ENCODE results near the gene THPO.
A peak's percentile ranks its signal among the peaks of the same experiment; 100 is the strongest.

The THPO gene

DNA sequence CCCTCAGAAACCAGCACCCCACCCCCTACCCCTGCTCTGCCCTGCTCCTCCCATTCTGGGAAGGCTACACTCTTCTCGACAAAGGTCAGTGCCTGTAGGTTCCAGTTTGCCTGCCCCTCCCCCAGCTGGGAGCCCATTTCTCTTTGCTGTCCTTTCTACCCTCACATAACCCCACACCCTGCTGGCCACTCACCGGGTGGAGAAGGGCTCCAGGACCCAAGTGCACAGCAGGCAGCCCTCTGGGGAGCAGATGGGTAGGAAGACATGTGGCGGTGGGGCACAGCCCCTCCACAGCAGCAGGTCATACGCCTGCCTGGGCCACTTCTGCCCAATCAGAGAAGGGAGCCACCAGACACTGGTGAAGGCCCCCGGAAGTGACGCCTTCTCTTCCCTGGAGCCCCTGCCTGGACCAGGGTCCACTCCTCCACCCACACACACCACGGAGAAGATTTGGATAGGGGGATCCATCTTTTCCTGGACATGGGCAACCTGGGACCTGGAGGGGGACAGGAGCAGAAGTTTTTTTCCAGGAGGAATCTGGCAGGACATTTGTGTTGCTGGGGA is at the start of gene THPO:
THPO (minus strand) TSS at position 326 of the 564 bp plus-strand sequence. CDS start 1,948 bp downstream, outside the sequence.
- no peaks in the 10 kb centered on the region for H3K36me3 ChIP-seq (ENCODE audit: control insufficient read depth, low read depth, low read length)
- peaks cover 20% of the 10 kb centered on the region for H3K4me1 ChIP-seq (ENCODE audit: control insufficient read depth, low read depth, low read length)
- H3K4me3 ChIP-seq (ENCODE audit: low read length): peak within 1 kb of the TSS; percentile 22
- no peak within 1 kb of the TSS for H3K9ac ChIP-seq (ENCODE audit: low read length)
- H3K9me3 ChIP-seq (ENCODE audit: control insufficient read depth, low read depth, low read length): no peaks in the 10 kb centered on the region
- H3K27me3 ChIP-seq (ENCODE audit: control insufficient read depth, insufficient read depth, low read length): peaks cover 46% of the 10 kb centered on the region
- no peak within 1 kb of the TSS for H3K27ac ChIP-seq (ENCODE audit: low read length)

DNA sequence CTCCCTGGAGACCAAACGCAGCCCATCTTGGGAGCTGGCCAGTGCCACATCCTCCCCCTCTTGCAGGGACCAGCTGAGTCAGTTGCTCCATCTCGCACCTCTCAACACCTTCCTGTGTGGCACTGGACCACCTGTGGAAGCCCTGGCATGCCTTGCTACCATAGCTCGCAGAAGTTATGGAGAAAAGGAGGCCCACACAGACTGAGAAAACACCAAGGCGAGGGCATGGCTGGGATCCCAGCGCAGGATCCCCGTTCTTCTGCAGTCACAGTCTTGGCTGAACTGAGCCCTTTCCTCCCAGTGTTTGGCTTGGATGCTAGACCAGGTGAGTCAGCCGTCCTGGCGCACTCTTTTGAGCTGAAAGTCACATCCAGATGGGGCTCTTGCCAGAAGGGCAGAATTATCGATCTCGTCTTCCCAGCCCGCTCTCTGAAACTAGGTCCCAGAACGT is 48.7 kb upstream of the THPO start:
- H3K27me3 ChIP-seq (ENCODE audit: control insufficient read depth, insufficient read depth, low read length): no peaks in the 10 kb centered on the region
- no peak overlapping the region for H3K9ac ChIP-seq (ENCODE audit: low read length)
- no peaks in the 10 kb centered on the region for H3K9me3 ChIP-seq (ENCODE audit: control insufficient read depth, low read depth, low read length)
- H3K4me1 ChIP-seq (ENCODE audit: control insufficient read depth, low read depth, low read length): no peaks in the 10 kb centered on the region
- H3K27ac ChIP-seq (ENCODE audit: low read length): no peak overlapping the region
- H3K4me3 ChIP-seq (ENCODE audit: low read length): no peak overlapping the region
- H3K36me3 ChIP-seq (ENCODE audit: control insufficient read depth, low read depth, low read length): no peaks in the 10 kb centered on the region

DNA sequence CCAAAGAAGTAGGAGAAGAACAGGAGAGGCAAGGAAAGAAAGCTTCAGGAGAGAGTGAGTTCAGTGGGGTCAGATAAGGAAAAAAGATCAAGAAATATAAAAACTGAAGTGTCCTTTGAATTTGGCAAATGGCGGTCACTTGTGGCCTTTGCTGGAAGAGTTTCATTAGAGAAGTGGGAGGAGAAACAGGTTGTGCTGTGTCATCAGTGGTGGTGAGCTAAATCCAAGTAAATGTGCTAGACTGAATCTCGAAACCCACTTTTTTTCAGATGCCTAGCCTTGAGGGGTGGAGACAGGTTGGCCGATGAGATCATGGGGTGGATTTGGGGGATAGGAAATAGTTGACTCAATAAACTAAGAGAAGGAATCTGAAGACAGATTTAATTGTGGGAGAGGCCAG is 45.6 kb upstream of the THPO start:
- H3K27ac ChIP-seq (ENCODE audit: low read length): no peak overlapping the region
- no peaks in the 10 kb centered on the region for H3K9me3 ChIP-seq (ENCODE audit: control insufficient read depth, low read depth, low read length)
- H3K4me3 ChIP-seq (ENCODE audit: low read length): no peak overlapping the region
- no peaks in the 10 kb centered on the region for H3K27me3 ChIP-seq (ENCODE audit: control insufficient read depth, insufficient read depth, low read length)
- H3K9ac ChIP-seq (ENCODE audit: low read length): no peak overlapping the region
- H3K4me1 ChIP-seq (ENCODE audit: control insufficient read depth, low read depth, low read length): no peaks in the 10 kb centered on the region
- H3K36me3 ChIP-seq (ENCODE audit: control insufficient read depth, low read depth, low read length): no peaks in the 10 kb centered on the region

DNA sequence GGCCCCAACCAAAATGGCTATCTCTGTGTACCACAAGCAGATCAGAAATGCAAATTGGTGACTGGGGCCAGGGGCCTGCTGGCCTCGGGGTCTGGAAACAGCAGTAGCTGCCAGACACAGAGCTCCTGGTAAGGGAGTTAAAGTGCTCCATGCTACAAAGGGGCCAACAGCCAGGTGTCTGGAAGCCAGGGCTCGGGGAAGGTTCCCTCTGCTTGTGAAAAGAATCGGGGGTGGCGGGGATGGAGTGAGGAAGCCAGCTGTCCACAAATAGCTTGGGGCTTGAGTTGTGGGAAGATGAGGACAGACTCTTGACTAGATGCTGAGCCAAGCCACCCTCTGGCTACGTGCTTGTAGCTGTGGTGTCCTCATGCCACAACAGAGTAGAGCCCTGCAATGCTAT is 41.2 kb upstream of the THPO start:
- no peaks in the 10 kb centered on the region for H3K36me3 ChIP-seq (ENCODE audit: control insufficient read depth, low read depth, low read length)
- H3K27me3 ChIP-seq (ENCODE audit: control insufficient read depth, insufficient read depth, low read length): no peaks in the 10 kb centered on the region
- H3K4me3 ChIP-seq (ENCODE audit: low read length): no peak overlapping the region
- H3K27ac ChIP-seq (ENCODE audit: low read length): no peak overlapping the region
- no peaks in the 10 kb centered on the region for H3K9me3 ChIP-seq (ENCODE audit: control insufficient read depth, low read depth, low read length)
- H3K9ac ChIP-seq (ENCODE audit: low read length): no peak overlapping the region
- H3K4me1 ChIP-seq (ENCODE audit: control insufficient read depth, low read depth, low read length): no peaks in the 10 kb centered on the region

DNA sequence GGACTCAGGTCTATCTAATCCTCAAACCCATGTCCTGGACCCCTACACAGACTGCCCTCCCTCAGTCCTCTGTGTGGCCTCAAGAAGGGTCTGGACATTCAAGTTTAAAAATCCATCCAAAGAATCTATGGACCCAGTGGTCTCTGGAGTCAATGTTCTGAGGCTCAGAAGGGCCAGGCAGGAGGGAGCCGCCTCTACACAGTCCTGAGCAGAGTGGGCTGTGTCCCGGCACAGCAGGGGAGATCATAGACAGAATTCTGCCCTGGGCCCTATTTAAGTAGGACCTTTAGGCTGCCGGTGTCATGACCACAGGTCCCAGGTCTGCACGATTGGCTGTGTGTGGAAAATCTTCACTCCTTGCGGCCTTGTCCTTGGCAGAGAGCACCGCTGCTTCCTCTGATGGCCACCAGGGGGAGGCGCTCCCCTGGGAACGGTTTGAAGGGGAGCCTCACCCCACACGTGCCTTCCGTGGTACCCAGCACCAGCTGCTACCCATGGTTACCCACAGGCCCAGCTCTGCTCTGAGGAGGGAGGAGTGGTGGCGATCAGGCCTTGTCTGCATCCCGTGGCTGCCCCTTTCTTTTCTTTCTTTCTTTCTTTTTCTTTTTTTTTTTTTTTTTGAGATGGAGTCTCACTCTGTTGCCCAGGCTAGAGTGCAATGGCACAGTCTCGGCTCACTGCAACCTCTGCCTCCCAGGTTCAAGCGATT is 39.8 kb upstream of the THPO start:
- no peaks in the 10 kb centered on the region for H3K4me1 ChIP-seq (ENCODE audit: control insufficient read depth, low read depth, low read length)

DNA sequence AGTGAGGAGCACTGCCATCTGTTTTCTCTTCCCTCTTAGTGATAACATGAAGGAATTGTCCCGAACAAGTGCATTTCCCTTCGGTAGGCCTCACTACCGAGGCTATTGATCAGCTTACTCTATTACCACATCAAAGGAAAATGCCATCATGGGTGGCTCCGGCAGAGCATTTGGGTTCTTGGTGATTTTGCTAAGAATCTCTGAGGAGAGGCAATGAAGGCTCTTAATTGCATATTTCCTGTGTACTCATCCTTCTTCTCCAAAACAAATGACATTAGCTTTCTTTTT is 37.1 kb upstream of the THPO start:
- Histone ChIP-seq H3K27ac (ENCODE audit: low read length) (no peak overlapping the region), H3K27me3 (ENCODE audit: control insufficient read depth, insufficient read depth, low read length) (no peaks in the 10 kb centered on the region), H3K4me1 (ENCODE audit: control insufficient read depth, low read depth, low read length) (no peaks in the 10 kb centered on the region), H3K9ac (ENCODE audit: low read length) (no peak overlapping the region), H3K36me3 (ENCODE audit: control insufficient read depth, low read depth, low read length) (no peaks in the 10 kb centered on the region), H3K4me3 (ENCODE audit: low read length) (no peak overlapping the region), H3K9me3 (ENCODE audit: control insufficient read depth, low read depth, low read length) (no peaks in the 10 kb centered on the region)

More for the DNA sequence above, 39.8 kb upstream of the THPO start:
- H3K4me3 ChIP-seq (ENCODE audit: low read length): no peak overlapping the region
- no peak overlapping the region for H3K9ac ChIP-seq (ENCODE audit: low read length)
- H3K27me3 ChIP-seq (ENCODE audit: control insufficient read depth, insufficient read depth, low read length): no peaks in the 10 kb centered on the region
- H3K36me3 ChIP-seq (ENCODE audit: control insufficient read depth, low read depth, low read length): no peaks in the 10 kb centered on the region
- no peak overlapping the region for H3K27ac ChIP-seq (ENCODE audit: low read length)
- no peaks in the 10 kb centered on the region for H3K9me3 ChIP-seq (ENCODE audit: control insufficient read depth, low read depth, low read length)

DNA sequence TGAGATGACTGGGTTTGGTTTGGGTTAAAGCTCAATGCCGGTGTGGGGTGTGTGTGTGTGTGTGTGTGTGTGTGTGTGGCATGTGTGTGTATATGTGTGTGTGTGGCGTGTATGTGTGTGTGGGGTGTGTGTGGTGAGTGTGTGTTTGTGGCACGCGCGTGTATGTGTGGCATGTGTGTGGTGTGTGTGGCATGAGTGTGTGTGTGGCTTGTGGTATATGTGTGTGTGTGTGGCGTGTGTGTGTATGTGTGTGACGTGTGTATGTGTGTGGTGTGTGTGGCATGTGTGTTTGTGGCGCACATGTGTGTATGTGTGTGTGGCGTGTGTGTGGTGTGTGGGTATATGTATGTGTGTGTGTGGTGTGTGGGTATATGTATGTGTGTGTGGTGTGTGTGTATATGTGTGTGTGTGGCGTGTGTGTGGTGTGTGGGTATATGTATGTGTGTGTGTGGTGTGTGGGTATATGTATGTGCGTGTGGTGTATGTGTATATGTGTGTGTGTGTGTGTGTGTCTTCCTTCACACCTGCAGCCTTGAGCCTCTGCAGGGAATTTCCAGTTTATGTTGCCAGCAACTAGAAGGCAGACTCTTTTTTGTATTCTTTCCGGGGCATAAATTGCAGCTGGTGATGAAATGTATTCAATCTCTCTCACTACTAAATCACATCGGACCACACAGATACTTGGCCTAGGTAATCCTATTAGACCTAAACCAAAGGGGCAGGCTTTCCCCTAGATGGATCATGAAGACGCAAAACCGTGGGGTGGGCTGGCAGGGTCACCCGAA is 36.6 kb upstream of the THPO start:
- no peaks in the 10 kb centered on the region for H3K36me3 ChIP-seq (ENCODE audit: control insufficient read depth, low read depth, low read length)
- H3K9me3 ChIP-seq (ENCODE audit: control insufficient read depth, low read depth, low read length): no peaks in the 10 kb centered on the region
- no peak overlapping the region for H3K9ac ChIP-seq (ENCODE audit: low read length)
- no peak overlapping the region for H3K4me3 ChIP-seq (ENCODE audit: low read length)
- H3K27ac ChIP-seq (ENCODE audit: low read length): no peak overlapping the region
- H3K27me3 ChIP-seq (ENCODE audit: control insufficient read depth, insufficient read depth, low read length): no peaks in the 10 kb centered on the region
- no peaks in the 10 kb centered on the region for H3K4me1 ChIP-seq (ENCODE audit: control insufficient read depth, low read depth, low read length)

DNA sequence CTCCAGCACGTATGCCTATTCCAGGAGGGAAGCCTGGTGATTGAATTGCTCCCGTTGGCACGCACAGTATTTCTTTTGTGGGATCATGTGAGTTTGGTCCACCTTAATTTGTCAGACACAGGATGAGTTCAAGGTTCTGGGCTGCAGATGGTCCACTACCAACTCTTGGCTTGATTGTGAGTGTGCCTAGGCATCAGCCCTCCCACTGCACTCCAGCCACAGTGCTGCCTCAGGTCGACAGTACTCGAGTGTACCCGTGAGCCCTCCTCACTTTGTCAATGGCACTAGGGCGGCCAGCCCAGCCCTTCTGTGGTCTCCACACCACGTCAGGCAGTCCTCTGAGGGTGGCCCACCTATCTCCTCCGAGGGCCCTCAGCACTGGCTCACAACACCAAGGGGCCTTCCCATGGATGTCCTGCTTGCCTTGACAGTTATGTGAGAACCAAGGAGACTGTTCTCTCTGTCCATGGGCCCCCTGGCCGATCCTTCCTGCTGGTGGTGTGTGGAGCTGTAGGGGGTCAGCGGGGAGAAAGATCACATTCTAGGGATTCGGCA is 32.0 kb upstream of the THPO start:
- H3K9me3 ChIP-seq (ENCODE audit: control insufficient read depth, low read depth, low read length): no peaks in the 10 kb centered on the region
- H3K27me3 ChIP-seq (ENCODE audit: control insufficient read depth, insufficient read depth, low read length): no peaks in the 10 kb centered on the region
- no peak overlapping the region for H3K9ac ChIP-seq (ENCODE audit: low read length)
- no peaks in the 10 kb centered on the region for H3K36me3 ChIP-seq (ENCODE audit: control insufficient read depth, low read depth, low read length)
- H3K4me1 ChIP-seq (ENCODE audit: control insufficient read depth, low read depth, low read length): no peaks in the 10 kb centered on the region
- H3K4me3 ChIP-seq (ENCODE audit: low read length): no peak overlapping the region
- no peak overlapping the region for H3K27ac ChIP-seq (ENCODE audit: low read length)

DNA sequence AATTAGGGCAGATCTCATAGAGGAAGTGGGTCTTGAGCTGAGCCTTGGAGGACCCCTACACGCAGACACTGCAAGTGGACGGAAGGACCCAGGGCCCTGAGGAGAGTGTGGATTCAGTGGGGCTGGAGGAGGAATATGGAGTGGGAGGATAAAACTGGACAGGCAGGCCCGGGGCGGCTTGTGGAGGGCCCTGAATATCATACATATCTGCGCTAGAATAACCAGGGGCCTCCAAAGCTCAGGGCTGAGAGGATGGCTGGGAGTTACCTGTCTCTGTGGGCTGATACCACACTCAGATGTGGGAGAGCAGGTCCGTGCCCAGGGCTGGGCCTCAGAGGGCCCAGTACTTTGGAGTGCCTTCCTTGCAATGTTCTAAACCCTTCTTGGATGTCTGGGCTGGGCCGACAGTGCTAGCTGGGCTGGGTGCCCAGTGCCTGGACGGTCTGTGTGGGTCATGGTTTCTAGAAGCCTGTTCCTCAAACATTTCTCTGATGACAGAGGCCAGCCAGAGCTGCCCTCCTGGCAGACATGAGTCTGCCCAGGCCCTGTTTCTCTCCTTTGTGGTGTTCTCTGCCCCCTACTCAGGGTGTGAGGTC is 31.4 kb upstream of the THPO start:
- Histone ChIP-seq H3K9ac (ENCODE audit: low read length) (no peak overlapping the region), H3K27ac (ENCODE audit: low read length) (no peak overlapping the region), H3K27me3 (ENCODE audit: control insufficient read depth, insufficient read depth, low read length) (no peaks in the 10 kb centered on the region), H3K4me1 (ENCODE audit: control insufficient read depth, low read depth, low read length) (no peaks in the 10 kb centered on the region), H3K4me3 (ENCODE audit: low read length) (no peak overlapping the region), H3K36me3 (ENCODE audit: control insufficient read depth, low read depth, low read length) (no peaks in the 10 kb centered on the region), H3K9me3 (ENCODE audit: control insufficient read depth, low read depth, low read length) (no peaks in the 10 kb centered on the region)

DNA sequence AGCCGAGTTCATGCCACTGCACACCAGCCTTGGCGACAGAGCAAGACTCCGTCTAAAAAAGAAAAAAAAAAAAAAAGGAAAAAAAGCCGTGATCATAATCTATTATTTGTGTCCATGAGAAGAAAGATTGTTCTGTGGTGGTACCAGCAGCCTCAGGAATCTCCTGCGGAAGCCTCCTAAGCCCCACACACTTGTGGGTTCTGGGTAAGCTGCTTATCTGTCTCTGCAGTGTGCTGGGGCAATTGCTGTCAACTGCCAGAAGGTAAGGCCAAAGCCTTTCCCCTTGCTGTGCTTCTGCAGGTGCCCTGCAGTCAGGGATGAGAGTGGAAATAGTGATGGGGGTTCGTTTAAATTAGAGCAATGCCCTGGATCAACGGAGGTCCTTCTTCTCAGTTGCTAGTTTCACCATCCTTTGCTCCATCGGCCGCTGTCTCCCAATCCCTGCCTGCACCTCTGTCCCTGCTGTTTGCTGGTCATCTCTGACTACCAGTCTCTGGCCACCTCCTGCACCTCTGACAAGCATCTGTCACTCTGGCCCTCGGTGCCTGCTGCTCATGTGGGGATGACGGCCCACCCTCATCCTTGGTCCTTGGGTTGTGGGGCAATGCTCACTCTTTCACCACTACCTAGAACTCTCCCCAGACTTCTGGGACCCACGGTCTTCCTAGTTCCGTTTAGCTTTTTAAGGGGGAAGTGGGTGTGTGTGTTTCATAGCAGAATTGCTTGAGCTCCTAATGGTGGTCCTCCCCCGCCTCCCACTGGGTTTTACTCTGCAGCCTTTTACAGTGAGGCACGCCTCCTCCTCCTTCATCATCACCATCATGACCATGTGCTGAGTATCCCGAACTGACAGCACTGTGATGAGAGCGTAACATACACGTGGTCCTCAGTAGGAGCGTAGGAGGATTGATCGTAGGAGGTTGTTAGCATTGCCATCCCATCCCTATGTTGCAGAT is 27.3 kb upstream of the THPO start:
- H3K4me1 ChIP-seq (ENCODE audit: control insufficient read depth, low read depth, low read length): no peaks in the 10 kb centered on the region
- H3K9me3 ChIP-seq (ENCODE audit: control insufficient read depth, low read depth, low read length): no peaks in the 10 kb centered on the region
- no peak overlapping the region for H3K4me3 ChIP-seq (ENCODE audit: low read length)
- H3K9ac ChIP-seq (ENCODE audit: low read length): no peak overlapping the region
- H3K36me3 ChIP-seq (ENCODE audit: control insufficient read depth, low read depth, low read length): no peaks in the 10 kb centered on the region
- no peak overlapping the region for H3K27ac ChIP-seq (ENCODE audit: low read length)
- no peaks in the 10 kb centered on the region for H3K27me3 ChIP-seq (ENCODE audit: control insufficient read depth, insufficient read depth, low read length)
